ENCODE results near the gene SOCS7. TPM values are rescaled to one million over a fixed set of nuclear protein-coding genes. Genes with fewer than 3 reads are reported as not detected.

The SOCS7 gene
- polyA plus RNA-seq, 1 donor (not counting 4 experiments of a cell fraction or from before 2014, with no cell fraction given) = 7.5 TPM

DNA sequence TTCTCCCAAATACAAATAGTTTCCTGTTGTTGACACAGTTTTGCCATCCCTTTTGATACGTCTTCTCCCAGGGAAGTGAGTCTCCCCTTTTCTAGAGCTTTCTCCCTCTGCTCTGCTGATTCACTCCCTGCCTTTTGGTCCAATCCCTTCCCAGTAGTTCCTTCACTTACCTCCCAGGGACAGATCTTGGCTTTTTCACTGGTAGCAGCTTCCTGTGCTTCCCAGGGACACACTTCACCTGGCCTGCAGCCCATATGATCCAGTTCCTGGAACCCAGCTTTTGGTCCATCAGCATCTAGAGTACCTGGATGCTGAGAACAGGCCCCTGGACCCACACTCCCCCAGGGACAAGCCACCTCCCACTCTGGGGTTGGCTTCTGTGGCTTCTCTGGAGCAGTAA is 23.7 kb upstream of the SOCS7 start:
- no peak overlapping the region for H3K4me3 ChIP-seq (ENCODE audit: control insufficient read depth in 2 of 3, extremely low read depth in 1 of 3, insufficient read depth in 2 of 3, low read depth in 1 of 3, low read length in 3 of 3)
- no peaks in the 10 kb centered on the region for H3K27me3 ChIP-seq (ENCODE audit: control insufficient read depth, extremely low read depth, insufficient read depth, low read length)
- no peak for TF ChIP-seq EZH2 (IDR thresholded peaks at IDR 0.05; ENCODE audit: low read length)
- TF ChIP-seq, protein P1, sequence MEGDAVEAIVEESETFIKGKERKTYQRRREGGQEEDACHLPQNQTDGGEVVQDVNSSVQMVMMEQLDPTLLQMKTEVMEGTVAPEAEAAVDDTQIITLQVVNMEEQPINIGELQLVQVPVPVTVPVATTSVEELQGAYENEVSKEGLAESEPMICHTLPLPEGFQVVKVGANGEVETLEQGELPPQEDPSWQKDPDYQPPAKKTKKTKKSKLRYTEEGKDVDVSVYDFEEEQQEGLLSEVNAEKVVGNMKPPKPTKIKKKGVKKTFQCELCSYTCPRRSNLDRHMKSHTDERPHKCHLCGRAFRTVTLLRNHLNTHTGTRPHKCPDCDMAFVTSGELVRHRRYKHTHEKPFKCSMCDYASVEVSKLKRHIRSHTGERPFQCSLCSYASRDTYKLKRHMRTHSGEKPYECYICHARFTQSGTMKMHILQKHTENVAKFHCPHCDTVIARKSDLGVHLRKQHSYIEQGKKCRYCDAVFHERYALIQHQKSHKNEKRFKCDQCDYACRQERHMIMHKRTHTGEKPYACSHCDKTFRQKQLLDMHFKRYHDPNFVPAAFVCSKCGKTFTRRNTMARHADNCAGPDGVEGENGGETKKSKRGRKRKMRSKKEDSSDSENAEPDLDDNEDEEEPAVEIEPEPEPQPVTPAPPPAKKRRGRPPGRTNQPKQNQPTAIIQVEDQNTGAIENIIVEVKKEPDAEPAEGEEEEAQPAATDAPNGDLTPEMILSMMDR (optimal IDR thresholded peaks at IDR 0.05 in 1 of 3, IDR thresholded peaks at IDR 0.05 in 1 of 3, conservative IDR thresholded peaks at IDR 0.05 in 1 of 3; ENCODE audit: extremely low read depth in 1 of 3, insufficient read depth in 2 of 3, low read length in 3 of 3) = no peak
- peaks cover 0 to 9% of the 10 kb centered on the region in 2 experiments for H3K36me3 ChIP-seq (ENCODE audit: control insufficient read depth in 2 of 2, extremely low read depth in 1 of 2, insufficient read depth in 2 of 2, low read length in 2 of 2)
- FAIRE-seq (no peak), DNase-seq (ENCODE audit: low read depth, low spot score) (no peak)
- no peak overlapping the region for H3K4me2 ChIP-seq (ENCODE audit: control insufficient read depth, extremely low read depth, insufficient read depth, low read depth, low read length)
- H3K27ac ChIP-seq (ENCODE audit: control insufficient read depth, insufficient read depth, low read length) = no peak overlapping the region
- dilution Hi-C loops (cut with MboI; ENCODE audit: extremely low pct_ligation_motif_present, low sequenced_read_pairs) = no loop called here
- no peaks in the 10 kb centered on the region for H3K9me1 ChIP-seq (ENCODE audit: control insufficient read depth, extremely low read depth, insufficient read depth, low read length)
- H3K4me1 ChIP-seq (ENCODE audit: control insufficient read depth, extremely low read depth, insufficient read depth, low read length) = no peaks in the 10 kb centered on the region
- no peak overlapping the region for H2AFZ ChIP-seq (ENCODE audit: control insufficient read depth, low read length)
- no peak overlapping the region for H3K9ac ChIP-seq (ENCODE audit: control insufficient read depth, extremely low read depth, insufficient read depth, low read length)
- H4K20me1 ChIP-seq (ENCODE audit: control insufficient read depth, extremely low read depth, insufficient read depth, low read length) = no peaks in the 10 kb centered on the region
- H3K79me2 ChIP-seq (ENCODE audit: control insufficient read depth, insufficient read depth, low read length) = no peaks in the 10 kb centered on the region
- no peaks in the 10 kb centered on the region for H3K9me3 ChIP-seq (ENCODE audit: control insufficient read depth, low read depth, low read length)

DNA sequence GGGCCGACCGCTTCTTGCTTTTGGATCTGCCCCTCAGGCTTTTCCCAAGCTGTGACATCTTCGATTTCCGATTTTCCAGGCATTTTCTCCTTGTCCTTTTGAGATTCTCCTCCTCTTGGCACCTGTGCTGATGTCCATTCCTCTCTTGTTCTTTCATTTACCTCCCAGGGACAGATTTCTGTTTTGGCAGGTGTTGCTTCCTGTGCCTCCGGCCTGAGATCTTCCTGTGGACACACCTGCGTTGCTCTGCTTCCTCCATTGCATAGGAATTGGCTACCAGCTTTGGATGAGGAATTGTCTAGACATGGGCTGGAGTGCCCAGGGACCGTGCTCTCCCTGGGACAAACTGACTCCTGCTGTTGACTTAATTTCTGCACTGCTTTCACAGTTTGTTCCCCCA is 23.0 kb upstream of the SOCS7 start:
- TF ChIP-seq EZH2 (IDR thresholded peaks at IDR 0.05; ENCODE audit: low read length) = no peak
- TF ChIP-seq, protein P1 (optimal IDR thresholded peaks at IDR 0.05 in 1 of 3, IDR thresholded peaks at IDR 0.05 in 1 of 3, conservative IDR thresholded peaks at IDR 0.05 in 1 of 3; ENCODE audit: extremely low read depth in 1 of 3, insufficient read depth in 2 of 3, low read length in 3 of 3) = no peak
- Histone ChIP-seq H3K36me3 (ENCODE audit: control insufficient read depth in 2 of 2, extremely low read depth in 1 of 2, insufficient read depth in 2 of 2, low read length in 2 of 2) (peaks cover 0 to 4% of the 10 kb centered on the region in 2 experiments), H3K9me3 (ENCODE audit: control insufficient read depth, low read depth, low read length) (no peaks in the 10 kb centered on the region), H3K27ac (ENCODE audit: control insufficient read depth, insufficient read depth, low read length) (no peak overlapping the region), H3K4me3 (ENCODE audit: control insufficient read depth in 2 of 3, extremely low read depth in 1 of 3, insufficient read depth in 2 of 3, low read depth in 1 of 3, low read length in 3 of 3) (no peak overlapping the region), H3K9ac (ENCODE audit: control insufficient read depth, extremely low read depth, insufficient read depth, low read length) (no peak overlapping the region), H4K20me1 (ENCODE audit: control insufficient read depth, extremely low read depth, insufficient read depth, low read length) (peaks cover 2% of the 10 kb centered on the region), H3K4me1 (ENCODE audit: control insufficient read depth, extremely low read depth, insufficient read depth, low read length) (no peaks in the 10 kb centered on the region), H3K9me1 (ENCODE audit: control insufficient read depth, extremely low read depth, insufficient read depth, low read length) (no peaks in the 10 kb centered on the region), H3K79me2 (ENCODE audit: control insufficient read depth, insufficient read depth, low read length) (no peaks in the 10 kb centered on the region), H3K27me3 (ENCODE audit: control insufficient read depth, extremely low read depth, insufficient read depth, low read length) (no peaks in the 10 kb centered on the region), H2AFZ (ENCODE audit: control insufficient read depth, low read length) (no peak overlapping the region), H3K4me2 (ENCODE audit: control insufficient read depth, extremely low read depth, insufficient read depth, low read depth, low read length) (no peak overlapping the region)
- no peak for DNase-seq (ENCODE audit: low read depth, low spot score)
- no peak for FAIRE-seq
- dilution Hi-C loops (cut with MboI; ENCODE audit: extremely low pct_ligation_motif_present, low sequenced_read_pairs) = no loop called here

Measured in keratinocyte (primary cell).